Neural progenitor cell (in vitro differentiated cells): Measurements from ENCODE around the gene TBXAS1. TPM values are rescaled to one million over a fixed set of nuclear protein-coding genes. Genes with fewer than 3 reads are reported as not detected.

Source experiments
- DNase-seq: peaks from one replicate; pipeline ENCODE4 v3.0.0-alpha.2; 2016; ENCODE audit warnings: low spot score
- H2AFZ ChIP-seq: fragments of 200-600 bp; sonication (generic); replicated peaks from 2 replicates; pipeline ENCODE4 v1.6.1; 2016; ENCODE audit warnings: antibody characterized with exemption
- H3F3A ChIP-seq: fragments of 200-600 bp; sonication (generic); 2 replicates; pipeline ENCODE4 v1.6.1; 2016; ENCODE audit warnings: antibody characterized with exemption, low read depth
- H3K27ac ChIP-seq: fragments of 200-600 bp; sonication (generic); 2 replicates; pipeline ENCODE4 v1.5.1; 2016; ENCODE audit warnings: mild to moderate bottlenecking
- H3K27me3 ChIP-seq: fragments of 200-600 bp; sonication (generic); 2 replicates; pipeline ENCODE4 v1.6.1; 2016; ENCODE audit warnings: mild to moderate bottlenecking, moderate library complexity
- H3K36me3 ChIP-seq: fragments of 200-600 bp; sonication (generic); 2 replicates; pipeline ENCODE4 v1.5.1; 2016
- H3K4me1 ChIP-seq: fragments of 200-600 bp; sonication (generic); 2 replicates; pipeline ENCODE4 v1.6.1; 2016; ENCODE audit warnings: mixed run types
- H3K4me2 ChIP-seq: fragments of 200-600 bp; sonication (generic); 2 replicates; pipeline ENCODE4 v1.6.1; 2016
- H3K4me3 ChIP-seq: fragments of 200-600 bp; sonication (generic); 2 replicates; pipeline ENCODE4 v1.5.1; 2016
- H3K79me2 ChIP-seq: fragments of 200-600 bp; sonication (generic); 2 replicates; pipeline ENCODE4 v1.6.1; 2016; ENCODE audit warnings: low read depth
- H3K9ac ChIP-seq: fragments of 200-600 bp; sonication (generic); 2 replicates; pipeline ENCODE4 v1.6.1; 2016
- H3K9me3 ChIP-seq: fragments of 200-600 bp; sonication (generic); 2 replicates; pipeline ENCODE4 v1.5.1; 2016; ENCODE audit warnings: low read depth
- H4K20me1 ChIP-seq: fragments of 200-600 bp; sonication (generic); 2 replicates; pipeline ENCODE4 v1.6.1; 2016; ENCODE audit warnings: low read depth
- H3K27ac Mint-ChIP-seq: 3 replicates; pipeline ENCODE4 v1.8.0; 2021; ENCODE audit warnings: mixed read lengths
- H3K27me3 Mint-ChIP-seq: 2 replicates; pipeline ENCODE4 v1.8.0; 2022; ENCODE audit warnings: low read depth, mild to moderate bottlenecking, inconsistent platforms, moderate library complexity, mixed read lengths; ENCODE audit not compliant: insufficient read depth
- H3K36me3 Mint-ChIP-seq: 3 replicates; pipeline ENCODE4 v1.8.0; 2021; ENCODE audit warnings: mixed read lengths
- H3K4me1 Mint-ChIP-seq: 3 replicates; pipeline ENCODE4 v1.8.0; 2021; ENCODE audit warnings: mixed read lengths
- H3K4me3 Mint-ChIP-seq: 3 replicates; pipeline ENCODE4 v1.8.0; 2021; ENCODE audit warnings: mild to moderate bottlenecking, moderate library complexity, mixed read lengths
- H3K9me3 Mint-ChIP-seq: 3 replicates; pipeline ENCODE4 v1.8.0; 2020; ENCODE audit warnings: mixed read lengths
- EZH2 ChIP-seq: fragments of 200-600 bp; sonication (generic); IDR thresholded peaks from 2 replicates; pipeline ENCODE4 v1.6.1; 2017; ENCODE audit warnings: antibody characterized with exemption, mild to moderate bottlenecking, moderate library complexity
- EZH2phosphoT487 ChIP-seq: fragments of 200-600 bp; sonication (generic); IDR thresholded peaks from 2 replicates; pipeline ENCODE4 v1.6.1; 2017; ENCODE audit warnings: antibody characterized with exemption
- total RNA-seq: library from RNA; depleted of rRNA; stranded (reverse); fragments of >200 nt; gene quantifications from 2 replicates; pipeline ENCODE4 v1.2.3, GENCODE V29; 2015; ENCODE audit warnings: low replicate concordance
- TF ChIP-seq, protein P1 (sequence below): fragments of 200-600 bp; sonication (generic); IDR thresholded peaks from 2 replicates; pipeline ENCODE4 v1.5.1; 2017; ENCODE audit warnings: antibody characterized with exemption, mild to moderate bottlenecking

TBXAS1 gene
- total RNA-seq, 1 donor from 2014 or later = not detected

DNA sequence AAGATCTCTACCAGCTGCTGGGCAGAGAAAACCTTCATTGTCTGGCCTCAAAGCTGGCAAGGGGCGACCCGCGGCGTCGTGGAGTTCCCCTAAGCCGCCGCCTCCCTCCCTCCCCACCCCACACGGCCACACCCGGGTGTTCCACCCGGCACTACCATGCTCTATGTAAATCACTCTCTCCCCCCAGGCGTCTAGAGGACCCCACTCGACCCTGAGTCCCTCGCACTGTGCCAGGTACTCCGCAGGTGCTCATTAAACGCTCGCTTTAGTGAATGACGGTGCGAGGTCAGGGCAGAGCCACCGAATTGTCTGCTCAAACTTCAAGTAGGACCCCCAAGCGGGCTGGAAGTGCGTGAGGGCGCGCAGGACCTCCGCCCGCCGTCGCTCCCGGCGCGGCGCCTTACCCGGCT lies 233.1 kb downstream of the TBXAS1 start:
- no peak for DNase-seq
- H3K36me3 Mint-ChIP-seq = peaks cover 2% of the 10 kb centered on the region
- Histone ChIP-seq H3K4me2 (peak overlapping the region; percentile 73), H3K4me3 (peak overlapping the region; percentile 48), H2AFZ (no peak overlapping the region), H3F3A (peaks cover 14% of the 10 kb centered on the region), H3K9ac (no peak overlapping the region), H3K79me2 (no peaks in the 10 kb centered on the region), H3K4me1 (no peaks in the 10 kb centered on the region), H3K9me3 (no peaks in the 10 kb centered on the region), H3K27ac (no peak overlapping the region), H3K36me3 (no peaks in the 10 kb centered on the region), H3K27me3 (peaks cover 52% of the 10 kb centered on the region), H4K20me1 (no peaks in the 10 kb centered on the region)
- no peak for TF ChIP-seq EZH2
- peak; percentile 73 for TF ChIP-seq EZH2phosphoT487
- TF ChIP-seq, protein P1, sequence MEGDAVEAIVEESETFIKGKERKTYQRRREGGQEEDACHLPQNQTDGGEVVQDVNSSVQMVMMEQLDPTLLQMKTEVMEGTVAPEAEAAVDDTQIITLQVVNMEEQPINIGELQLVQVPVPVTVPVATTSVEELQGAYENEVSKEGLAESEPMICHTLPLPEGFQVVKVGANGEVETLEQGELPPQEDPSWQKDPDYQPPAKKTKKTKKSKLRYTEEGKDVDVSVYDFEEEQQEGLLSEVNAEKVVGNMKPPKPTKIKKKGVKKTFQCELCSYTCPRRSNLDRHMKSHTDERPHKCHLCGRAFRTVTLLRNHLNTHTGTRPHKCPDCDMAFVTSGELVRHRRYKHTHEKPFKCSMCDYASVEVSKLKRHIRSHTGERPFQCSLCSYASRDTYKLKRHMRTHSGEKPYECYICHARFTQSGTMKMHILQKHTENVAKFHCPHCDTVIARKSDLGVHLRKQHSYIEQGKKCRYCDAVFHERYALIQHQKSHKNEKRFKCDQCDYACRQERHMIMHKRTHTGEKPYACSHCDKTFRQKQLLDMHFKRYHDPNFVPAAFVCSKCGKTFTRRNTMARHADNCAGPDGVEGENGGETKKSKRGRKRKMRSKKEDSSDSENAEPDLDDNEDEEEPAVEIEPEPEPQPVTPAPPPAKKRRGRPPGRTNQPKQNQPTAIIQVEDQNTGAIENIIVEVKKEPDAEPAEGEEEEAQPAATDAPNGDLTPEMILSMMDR = no peak
- peaks cover 19% of the 10 kb centered on the region for H3K27me3 Mint-ChIP-seq
- peak overlapping the region; percentile 83 for H3K4me3 Mint-ChIP-seq
- peaks cover 21% of the 10 kb centered on the region for H3K9me3 Mint-ChIP-seq
- no peak overlapping the region for H3K27ac Mint-ChIP-seq
- no peaks in the 10 kb centered on the region for H3K4me1 Mint-ChIP-seq

DNA sequence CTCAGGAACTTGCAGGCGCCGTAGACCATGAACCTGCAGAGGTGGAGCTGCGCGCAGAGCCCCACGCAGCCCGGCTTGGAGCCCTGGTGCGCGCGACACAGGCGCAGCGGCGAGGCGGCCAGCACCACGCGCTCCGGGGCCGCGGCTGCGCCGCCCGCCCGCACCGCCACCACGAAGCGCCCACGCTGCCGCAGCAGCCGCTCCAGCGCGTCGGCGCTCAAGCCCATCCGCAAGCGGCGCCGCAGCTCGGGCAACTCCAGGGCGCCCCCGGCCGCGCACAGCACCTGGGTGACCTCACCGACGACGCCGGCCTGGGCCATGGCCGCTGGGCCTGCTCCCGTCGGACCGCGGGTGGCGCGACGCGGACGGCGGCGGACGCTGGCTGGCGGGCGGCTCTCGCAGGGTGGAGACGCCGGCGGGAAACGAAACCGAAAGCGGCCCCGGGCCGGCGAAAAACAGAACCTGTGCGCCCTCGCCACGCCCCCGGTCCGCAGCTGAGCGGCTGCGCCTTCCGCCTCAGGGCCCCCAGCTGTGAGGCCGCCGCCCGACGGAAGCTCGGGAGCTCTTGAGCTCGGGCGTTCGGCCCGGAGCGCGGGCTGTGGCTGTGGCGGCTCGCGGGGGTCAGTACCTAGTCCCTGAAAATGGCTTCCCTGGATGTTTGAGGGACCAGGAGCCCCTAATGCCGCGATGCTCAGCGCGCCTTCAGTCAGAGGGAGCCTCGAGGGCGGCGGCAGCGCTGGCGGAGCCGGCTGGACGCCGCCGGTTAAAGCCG lies 233.7 kb downstream of the TBXAS1 start, which contains the start of gene PARP12:
TSS of gene PARP12 (minus strand) at position 424 of the 772 bp plus-strand sequence. CDS start at position 320, 104 bp downstream.
- no peaks in the 10 kb centered on the region for H3K4me1 Mint-ChIP-seq
- Histone ChIP-seq H3K27ac (no peak within 1 kb of the TSS), H3K9ac (no peak within 1 kb of the TSS), H3K9me3 (no peaks in the 10 kb centered on the region), H3F3A (peaks cover 14% of the 10 kb centered on the region), H3K4me2 (peak within 1 kb of the TSS; percentile 73), H3K36me3 (no peaks in the 10 kb centered on the region), H3K27me3 (peaks cover 52% of the 10 kb centered on the region), H3K79me2 (no peaks in the 10 kb centered on the region), H3K4me3 (peak within 1 kb of the TSS; percentile 48), H4K20me1 (no peaks in the 10 kb centered on the region), H2AFZ (peak within 1 kb of the TSS; percentile 84), H3K4me1 (no peaks in the 10 kb centered on the region)
- peaks cover 19% of the 10 kb centered on the region for H3K27me3 Mint-ChIP-seq
- H3K27ac Mint-ChIP-seq = no peak within 1 kb of the TSS
- peaks cover 2% of the 10 kb centered on the region for H3K36me3 Mint-ChIP-seq
- peak; percentile 91 for TF ChIP-seq EZH2
- peak; percentile 80 for TF ChIP-seq EZH2phosphoT487
- TF ChIP-seq, protein P1 = no peak
- H3K9me3 Mint-ChIP-seq = peaks cover 25% of the 10 kb centered on the region
- DNase-seq = peak; percentile 74
- H3K4me3 Mint-ChIP-seq = peak within 1 kb of the TSS; percentile 83

DNA sequence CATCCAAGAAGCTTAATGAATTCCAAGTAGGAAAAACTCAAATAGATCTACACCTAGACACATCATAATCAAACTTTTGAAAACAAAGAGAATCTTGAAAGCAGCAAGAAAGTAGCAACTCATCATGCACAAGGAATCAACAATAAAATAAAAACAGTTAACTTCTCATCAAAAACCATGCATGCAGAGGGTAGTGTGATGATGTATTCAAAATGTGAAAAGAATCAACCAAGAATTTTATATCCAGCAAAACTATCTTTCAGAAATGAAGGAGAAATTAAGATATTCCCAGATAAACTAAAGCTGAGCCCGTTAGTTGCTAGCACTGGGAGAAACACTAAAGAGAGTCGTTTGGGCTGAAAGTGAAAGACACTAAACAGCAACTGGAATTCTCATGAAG lies 238.0 kb downstream of the TBXAS1 start:
- Histone ChIP-seq H3K36me3 (no peaks in the 10 kb centered on the region), H3K27ac (no peak overlapping the region), H3K4me2 (no peak overlapping the region), H3K9ac (no peak overlapping the region), H2AFZ (no peak overlapping the region), H4K20me1 (no peaks in the 10 kb centered on the region), H3K4me3 (no peak overlapping the region), H3K27me3 (peaks cover 25% of the 10 kb centered on the region), H3F3A (peaks cover 8% of the 10 kb centered on the region), H3K4me1 (no peaks in the 10 kb centered on the region), H3K9me3 (no peaks in the 10 kb centered on the region), H3K79me2 (no peaks in the 10 kb centered on the region)
- H3K4me3 Mint-ChIP-seq = no peak overlapping the region
- H3K36me3 Mint-ChIP-seq = peaks cover 2% of the 10 kb centered on the region
- H3K9me3 Mint-ChIP-seq = peaks cover 27% of the 10 kb centered on the region
- peaks cover 13% of the 10 kb centered on the region for H3K27me3 Mint-ChIP-seq
- DNase-seq = no peak
- no peak overlapping the region for H3K27ac Mint-ChIP-seq
- no peaks in the 10 kb centered on the region for H3K4me1 Mint-ChIP-seq
- TF ChIP-seq, protein P1 = no peak
- no peak for TF ChIP-seq EZH2
- TF ChIP-seq EZH2phosphoT487 = no peak
